Gastroesophageal sphincter (tissue), 4 donors: ENCODE measurements around the gene ZNF143. TPM values are rescaled to one million over a fixed set of nuclear protein-coding genes. Genes with fewer than 3 reads are reported as not detected.
"Not testable (repeated sequence)": the region's sequence is repeated elsewhere in the genome, so short reads cannot be mapped to it uniquely, and the experiment has no call there.

Source experiments
- ATAC-seq: fragments of 150-250 bp; one replicate; pipeline ENCODE4 v1.9.1; 2016; ENCODE audit warnings: mild to moderate bottlenecking, moderate library complexity
- H3K27ac ChIP-seq, 4 donors: fragments of 200-600 bp; sonication (generic) in 3 of 4; 1 replicate in 3 of 4; 2 replicates in 1 of 4; pipeline ENCODE4 v1.5.1; 2016 to 2019
- H3K27me3 ChIP-seq: fragments of 200-600 bp; sonication (generic); one replicate; pipeline ENCODE4 v1.5.1; 2019
- H3K36me3 ChIP-seq, 2 donors: fragments of 200-600 bp; sonication (generic); one replicate each; pipeline ENCODE4 v1.5.1; 2019; ENCODE audit warnings: control low read depth in 1 of 2
- H3K4me1 ChIP-seq, 3 donors: fragments of 200-600 bp; sonication (generic); 1 replicate in 2 of 3; 2 replicates in 1 of 3; pipeline ENCODE4 v1.5.1; 2016 to 2019; ENCODE audit warnings: control low read depth in 2 of 3
- H3K4me3 ChIP-seq, 2 donors: fragments of 200-600 bp; sonication (generic); one replicate each; pipeline ENCODE4 v1.5.1; 2019; ENCODE audit warnings: mild to moderate bottlenecking in 1 of 2, moderate library complexity in 1 of 2
- H3K9me3 ChIP-seq, 3 donors: fragments of 200-600 bp; sonication (generic); one replicate each; pipeline ENCODE4 v1.5.1; 2017 to 2019; ENCODE audit warnings: control low read depth in 2 of 3
- EP300 ChIP-seq: sonication (generic); formaldehyde crosslinking; IDR thresholded peaks from one replicate; pipeline ENCODE4 v1.6.1; 2017; ENCODE audit warnings: antibody characterized with exemption, mild to moderate bottlenecking
- POLR2A ChIP-seq, 2 donors: fragments of 450-650 bp; IDR thresholded peaks; one replicate each; pipeline ENCODE4 v1.6.1; 2017; ENCODE audit warnings: antibody characterized with exemption in 2 of 2, mild to moderate bottlenecking in 2 of 2, moderate library complexity in 1 of 2
- POLR2AphosphoS5 ChIP-seq: sonication (generic); formaldehyde crosslinking; IDR thresholded peaks from one replicate; pipeline ENCODE4 v1.6.1; 2017; ENCODE audit warnings: antibody characterized with exemption
- WGBS, 2 donors: methylation state at CpG; one replicate each; pipeline ENCODE4 v1.1.5; 2018; ENCODE audit warnings: low coverage in 1 of 2; 5-methylcytosine and 5-hydroxymethylcytosine counted together
- total RNA-seq, 4 donors: library from RNA; depleted of rRNA; stranded (reverse); fragments of >200 nt; gene quantifications; one replicate each; pipeline ENCODE4 v1.1.0, GENCODE V29; 2016
- TF ChIP-seq, protein P1 (sequence below), 4 experiments: fragments of 200-600 bp in 2 of 4; fragments of 450-650 bp in 2 of 4; sonication (generic) in 1 of 4; IDR thresholded peaks; one replicate each; pipeline ENCODE4 v1.5.1; 2017 to 2019; ENCODE audit warnings: antibody characterized with exemption in 4 of 4, mild to moderate bottlenecking in 2 of 4, moderate library complexity in 2 of 4

Gene ZNF143
- total RNA-seq, 4 donors from 2014 or later, result 33.7 to 72.5 (median 52.5) TPM

DNA sequence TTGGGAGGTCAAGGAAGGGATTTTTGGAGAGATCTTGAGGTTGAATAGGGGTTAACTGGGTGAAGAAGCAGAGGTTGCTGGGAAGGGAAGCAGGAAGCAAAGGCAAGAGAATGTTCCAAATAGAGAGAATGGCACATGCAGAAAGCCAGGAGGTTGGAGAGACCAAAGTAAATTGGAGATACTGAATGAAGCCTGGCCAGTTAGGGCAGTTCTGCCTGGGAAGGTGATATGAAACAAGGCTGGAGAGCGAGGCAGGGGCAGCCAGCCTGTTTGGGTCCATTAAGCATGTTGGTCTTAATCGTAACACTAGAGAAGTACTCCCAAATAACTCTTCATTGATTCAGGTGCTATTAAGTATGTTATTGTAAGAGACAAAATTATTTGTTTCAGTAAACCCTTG is 48.2 kb downstream of the ZNF143 start:
- Histone ChIP-seq H3K4me3 (no peak overlapping the region), H3K27ac (no peak overlapping the region), H3K9me3 (no peaks in the 10 kb centered on the region), H3K36me3 (peaks cover 3 to 62% of the 10 kb centered on the region in 2 donors), H3K27me3 (no peaks in the 10 kb centered on the region), H3K4me1 (peaks cover 0 to 12% (median 0%) of the 10 kb centered on the region in 3 donors)
- 85 to 89% methylated on average over 2 of the region's 2 CpGs for WGBS, 2 donors
- TF ChIP-seq POLR2A (IDR thresholded peaks at IDR 0.05) (no peak), POLR2AphosphoS5 (no peak)
- ATAC-seq, result no peak

DNA sequence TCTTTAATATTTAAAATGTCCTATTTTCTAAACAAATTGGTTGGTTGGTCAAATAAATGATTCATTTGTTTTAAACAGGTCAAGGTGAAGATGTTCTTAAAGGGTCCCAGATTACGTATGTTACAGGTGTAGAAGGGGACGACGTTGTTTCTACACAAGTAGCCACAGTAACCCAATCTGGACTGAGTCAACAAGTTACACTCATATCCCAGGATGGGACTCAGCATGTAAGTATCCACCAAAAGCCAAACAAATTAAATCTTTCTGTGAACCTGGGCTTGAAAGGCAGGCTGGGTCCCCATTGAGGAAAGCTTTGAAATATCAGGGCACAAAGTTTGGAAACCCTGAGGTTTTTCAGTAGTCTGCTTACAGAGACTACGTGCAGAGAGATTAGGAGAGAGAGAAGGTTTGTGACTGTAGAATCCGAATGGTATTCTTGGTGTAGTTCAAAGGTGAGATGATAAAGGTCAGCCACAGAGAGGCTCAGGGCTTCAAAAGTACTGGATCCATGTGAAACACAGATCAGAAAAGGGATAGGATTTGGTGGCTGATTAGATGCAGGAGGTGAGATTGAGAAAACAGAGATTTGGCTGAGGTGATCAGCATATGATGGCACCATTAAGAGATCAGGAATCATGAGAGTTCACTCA is 51.7 kb downstream of the ZNF143 start:
- Histone ChIP-seq H3K27me3 (no peaks in the 10 kb centered on the region), H3K4me1 (no peaks in the 10 kb centered on the region), H3K9me3 (no peaks in the 10 kb centered on the region), H3K27ac (no peak overlapping the region), H3K4me3 (no peak overlapping the region), H3K36me3 (peaks cover 3 to 90% of the 10 kb centered on the region in 2 donors)
- 89 to 93% methylated on average over 4 to 5 of the region's 5 CpGs for WGBS, 2 donors
- TF ChIP-seq EP300, result no peak
- no peak for TF ChIP-seq POLR2AphosphoS5
- TF ChIP-seq POLR2A (IDR thresholded peaks at IDR 0.05), result no peak
- TF ChIP-seq, protein P1, sequence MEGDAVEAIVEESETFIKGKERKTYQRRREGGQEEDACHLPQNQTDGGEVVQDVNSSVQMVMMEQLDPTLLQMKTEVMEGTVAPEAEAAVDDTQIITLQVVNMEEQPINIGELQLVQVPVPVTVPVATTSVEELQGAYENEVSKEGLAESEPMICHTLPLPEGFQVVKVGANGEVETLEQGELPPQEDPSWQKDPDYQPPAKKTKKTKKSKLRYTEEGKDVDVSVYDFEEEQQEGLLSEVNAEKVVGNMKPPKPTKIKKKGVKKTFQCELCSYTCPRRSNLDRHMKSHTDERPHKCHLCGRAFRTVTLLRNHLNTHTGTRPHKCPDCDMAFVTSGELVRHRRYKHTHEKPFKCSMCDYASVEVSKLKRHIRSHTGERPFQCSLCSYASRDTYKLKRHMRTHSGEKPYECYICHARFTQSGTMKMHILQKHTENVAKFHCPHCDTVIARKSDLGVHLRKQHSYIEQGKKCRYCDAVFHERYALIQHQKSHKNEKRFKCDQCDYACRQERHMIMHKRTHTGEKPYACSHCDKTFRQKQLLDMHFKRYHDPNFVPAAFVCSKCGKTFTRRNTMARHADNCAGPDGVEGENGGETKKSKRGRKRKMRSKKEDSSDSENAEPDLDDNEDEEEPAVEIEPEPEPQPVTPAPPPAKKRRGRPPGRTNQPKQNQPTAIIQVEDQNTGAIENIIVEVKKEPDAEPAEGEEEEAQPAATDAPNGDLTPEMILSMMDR (IDR thresholded peaks at IDR 0.05), result no peak
- no peak for ATAC-seq

DNA sequence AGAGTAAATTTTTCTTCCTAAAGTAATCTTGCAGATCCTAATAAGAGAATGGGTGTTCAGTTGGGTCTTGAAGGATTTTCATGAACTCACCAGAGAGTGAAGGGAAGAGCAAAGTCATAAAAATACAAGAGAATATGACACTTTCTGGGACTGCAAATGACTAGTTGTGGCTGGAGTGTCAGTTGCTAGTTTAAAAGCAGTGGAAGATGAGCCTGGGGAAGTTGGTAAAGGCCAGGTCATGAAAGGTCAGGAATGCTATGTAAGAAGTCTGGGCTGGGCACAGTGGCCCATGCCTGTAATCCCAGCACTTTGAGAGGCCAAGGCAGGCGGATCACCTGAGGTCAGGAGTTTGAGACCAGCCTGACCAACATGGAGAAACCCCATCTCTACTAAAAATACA is 53.8 kb downstream of the ZNF143 start:
- not testable (repeated sequence) for ATAC-seq, H3K4me1 ChIP-seq, H3K4me3 ChIP-seq, H3K27ac ChIP-seq, H3K27me3 ChIP-seq, H3K9me3 ChIP-seq
- peaks cover 3 to 87% of the 10 kb centered on the region in 2 donors for H3K36me3 ChIP-seq
- 100% methylated on average over 1 of the region's 1 CpG for WGBS, 2 donors

DNA sequence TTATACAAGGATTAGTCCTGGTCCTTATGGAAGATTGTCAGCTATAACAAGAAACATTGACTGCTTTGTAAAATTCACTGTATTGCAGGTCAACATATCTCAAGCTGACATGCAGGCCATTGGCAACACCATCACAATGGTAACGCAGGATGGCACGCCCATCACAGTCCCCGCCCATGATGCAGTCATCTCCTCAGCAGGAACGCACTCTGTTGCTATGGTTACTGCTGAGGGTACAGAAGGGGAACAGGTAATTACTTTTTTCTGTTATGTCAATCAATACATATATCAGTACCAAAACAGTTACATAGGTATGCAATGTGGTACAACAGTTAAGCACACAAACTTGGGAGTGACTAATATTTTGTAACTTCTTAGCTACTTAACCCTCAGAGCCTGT is 55.3 kb downstream of the ZNF143 start:
- Histone ChIP-seq H3K36me3 (peaks cover 3 to 80% of the 10 kb centered on the region in 2 donors), H3K27me3 (no peaks in the 10 kb centered on the region), H3K27ac (no peak overlapping the region), H3K9me3 (no peaks in the 10 kb centered on the region), H3K4me1 (no peaks in the 10 kb centered on the region), H3K4me3 (no peak overlapping the region)
- no peak for TF ChIP-seq POLR2AphosphoS5
- no peak for TF ChIP-seq EP300
- TF ChIP-seq, protein P1 (IDR thresholded peaks at IDR 0.05), result no peak
- no peak for TF ChIP-seq POLR2A (IDR thresholded peaks at IDR 0.05)
- ATAC-seq, result no peak
- 89 to 93% methylated on average over 4 of the region's 4 CpGs for WGBS, 2 donors

DNA sequence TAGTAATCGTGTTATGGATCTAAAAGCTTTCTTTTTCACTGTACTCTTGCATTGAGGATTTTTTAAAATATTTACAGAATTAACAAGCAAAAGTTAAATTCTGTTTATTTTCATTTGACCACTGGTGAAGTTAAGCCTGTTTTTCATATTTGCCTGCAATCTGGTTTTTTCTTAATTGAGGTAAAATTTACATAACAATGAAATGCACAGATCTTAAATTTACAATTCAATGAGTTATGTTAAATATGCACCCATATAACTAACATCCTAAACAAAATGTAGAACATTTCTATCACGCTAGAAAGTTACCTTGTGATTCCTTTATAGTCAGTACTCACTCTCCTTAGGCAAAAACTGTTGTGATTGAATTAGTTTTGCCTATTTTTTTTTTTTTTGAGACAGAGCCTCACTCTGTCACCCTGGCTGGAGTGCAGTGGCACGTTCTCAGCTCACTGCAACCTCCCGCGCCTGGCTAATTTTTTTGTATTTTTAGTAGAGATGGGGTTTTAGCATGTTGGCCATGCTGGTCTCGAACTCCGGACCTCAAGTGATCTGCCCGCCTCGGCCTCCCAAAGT is 58.1 kb downstream of the ZNF143 start:
- H3K4me3 ChIP-seq, result no peak overlapping the region
- no peak overlapping the region for H3K27ac ChIP-seq
- no peak for TF ChIP-seq POLR2A (IDR thresholded peaks at IDR 0.05)
- ATAC-seq, result no peak
- no peaks in the 10 kb centered on the region for H3K4me1 ChIP-seq
- H3K27me3 ChIP-seq, result no peaks in the 10 kb centered on the region
- no peaks in the 10 kb centered on the region for H3K9me3 ChIP-seq
- 87 to 94% methylated on average over 7 to 9 of the region's 9 CpGs for WGBS, 2 donors
- peaks cover 0 to 64% of the 10 kb centered on the region in 2 donors for H3K36me3 ChIP-seq

DNA sequence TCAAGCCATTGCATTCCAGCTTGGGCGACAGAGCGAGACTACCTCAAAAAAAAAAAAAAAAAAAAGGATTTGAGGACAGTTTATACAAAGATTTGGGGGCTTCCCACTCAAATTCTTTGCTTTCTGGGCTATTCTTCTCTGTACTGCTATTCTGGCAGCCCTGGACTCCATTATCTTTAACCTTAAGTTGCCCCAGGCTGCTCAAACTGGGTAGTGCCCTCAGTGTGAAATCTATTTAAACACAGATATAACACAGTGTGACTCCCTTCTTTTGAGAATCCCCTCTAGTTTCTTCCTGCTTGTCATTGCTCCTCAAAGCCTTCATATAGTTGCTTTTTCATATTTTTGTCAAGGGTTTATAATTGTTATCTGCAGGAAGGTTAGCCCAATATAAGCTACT is 63.2 kb downstream of the ZNF143 start:
- H3K27ac ChIP-seq, result no peak overlapping the region
- no peaks in the 10 kb centered on the region for H3K27me3 ChIP-seq
- no peak overlapping the region for H3K4me3 ChIP-seq
- ATAC-seq, result no peak
- no peaks in the 10 kb centered on the region for H3K9me3 ChIP-seq
- TF ChIP-seq, protein P1 (IDR thresholded peaks at IDR 0.05), result no peak
- TF ChIP-seq POLR2A (IDR thresholded peaks at IDR 0.05) (no peak), EP300 (no peak), POLR2AphosphoS5 (no peak)
- peaks cover 0 to 32% of the 10 kb centered on the region in 2 donors for H3K36me3 ChIP-seq
- WGBS, 2 donors, result 100% methylated on average over 2 of the region's 2 CpGs
- H3K4me1 ChIP-seq, result peaks cover 0 to 43% (median 10%) of the 10 kb centered on the region in 3 donors
